Cardiac fibroblast (primary cell): ENCODE measurements around the gene PBX3.

Experiments used
- DNase-seq, 2 donors: peaks; one replicate each; pipeline versions ENCODE4 v3.0.0 to v3.0.0-alpha.2; 2010; ENCODE audit warnings: low read depth in 2 of 2
- H3K4me3 ChIP-seq, 2 donors: replicated peaks in 1 of 2; 1 replicate in 1 of 2; 2 replicates in 1 of 2; pipeline ENCODE4 v1.5.1; 2011; ENCODE audit warnings: low read depth in 2 of 2, low read length in 2 of 2, mild to moderate bottlenecking in 2 of 2, moderate library complexity in 1 of 2
- CTCF ChIP-seq: IDR thresholded peaks from one replicate; pipeline ENCODE4 v1.5.1; 2011; ENCODE audit warnings: low read depth, mild to moderate bottlenecking, low read length, inconsistent platforms

The PBX3 gene

GRCh38 chr9:125889112-125889475, 141.9 kb downstream of the PBX3 start:
- TF ChIP-seq CTCF: no peak
- peak overlapping the region; percentile 43 to 53 for H3K4me3 ChIP-seq
- peak; percentile 29 to 43 for DNase-seq

GRCh38 chr9:125889476-125890419, 142.6 kb downstream of the PBX3 start:
- H3K4me3 ChIP-seq: peak overlapping the region; percentile 49 to 53
- peak; percentile 71 for DNase-seq
- no peak for TF ChIP-seq CTCF

GRCh38 chr9:125890826-125891225, 143.7 kb downstream of the PBX3 start:
- TF ChIP-seq CTCF: no peak
- peak in 1 of 2 donors; percentile 26 for DNase-seq
- H3K4me3 ChIP-seq: no peak overlapping the region

GRCh38 chr9:125893277-125893676, 146.1 kb downstream of the PBX3 start:
- DNase-seq: no peak
- TF ChIP-seq CTCF: no peak
- no peak overlapping the region for H3K4me3 ChIP-seq

GRCh38 chr9:125894566-125894965, 147.4 kb downstream of the PBX3 start:
- TF ChIP-seq CTCF: no peak
- no peak for DNase-seq
- no peak overlapping the region for H3K4me3 ChIP-seq

- no peak overlapping the region for H3K4me3 ChIP-seq
- no peak for TF ChIP-seq CTCF
- no peak for DNase-seq
Observed at GRCh38 chr9:125896404-125896803, 149.2 kb downstream of the PBX3 start.

GRCh38 chr9:125896964-125897363, 149.8 kb downstream of the PBX3 start:
- no peak for TF ChIP-seq CTCF
- DNase-seq: no peak
- no peak overlapping the region for H3K4me3 ChIP-seq
